ENCODE results near the gene RAB44.

- TF ChIP-seq CTCF (IDR thresholded peaks at IDR 0.05; ENCODE audit: insufficient read depth, low read depth, low read length) (no peak), EZH2 (IDR thresholded peaks at IDR 0.05; ENCODE audit: insufficient read depth, low read length) (no peak)
Measured at GRCh38 chr6:36692220-36692619, 5.4 kb upstream of the RAB44 start.

All from astrocyte (in vitro differentiated cells and primary cell).